ENCODE results near the gene RAE1. TPM values are rescaled to one million over a fixed set of nuclear protein-coding genes. Genes with fewer than 3 reads are reported as not detected.

Gene RAE1
- total and polyA plus RNA-seq, 9 donors: 13.9 to 46.1 (median 20.4) TPM

DNA sequence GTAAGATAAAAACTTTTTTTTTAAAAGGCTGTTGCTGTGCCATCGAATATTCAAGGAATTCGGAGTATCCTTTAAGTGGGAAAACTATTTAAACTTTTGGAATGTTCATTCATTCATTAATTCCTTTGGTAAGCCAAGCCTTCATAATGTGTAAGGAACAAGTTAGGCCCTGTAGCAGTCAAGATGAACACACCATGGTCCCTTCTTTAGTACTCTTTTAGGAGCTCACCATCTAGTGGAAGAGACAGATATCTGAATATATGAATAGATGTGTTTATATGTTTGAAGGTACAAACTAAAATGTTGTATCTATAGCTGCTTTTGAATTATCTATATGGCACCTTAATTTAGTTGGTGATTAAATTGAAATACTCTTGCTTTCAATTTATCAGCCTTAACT lies 15.7 kb upstream of the RAE1 start:
- no peaks in the 10 kb centered on the region for H3K36me3 ChIP-seq
- H3K9me3 ChIP-seq: no peaks in the 10 kb centered on the region
- H3K27ac ChIP-seq: no peak overlapping the region
- H3K4me1 ChIP-seq (ENCODE audit: insufficient read depth): no peaks in the 10 kb centered on the region
- no peak for DNase-seq
- intact Hi-C loops (cut with DNase I): no loop called here
- 41 to 57% (median 43%) methylated on average over 2 of the region's 2 CpGs for WGBS, 3 donors
- TF ChIP-seq POLR2A (IDR thresholded peaks at IDR 0.05) (no peak), EP300 (IDR thresholded peaks at IDR 0.05) (no peak)
- TF ChIP-seq, protein P1, sequence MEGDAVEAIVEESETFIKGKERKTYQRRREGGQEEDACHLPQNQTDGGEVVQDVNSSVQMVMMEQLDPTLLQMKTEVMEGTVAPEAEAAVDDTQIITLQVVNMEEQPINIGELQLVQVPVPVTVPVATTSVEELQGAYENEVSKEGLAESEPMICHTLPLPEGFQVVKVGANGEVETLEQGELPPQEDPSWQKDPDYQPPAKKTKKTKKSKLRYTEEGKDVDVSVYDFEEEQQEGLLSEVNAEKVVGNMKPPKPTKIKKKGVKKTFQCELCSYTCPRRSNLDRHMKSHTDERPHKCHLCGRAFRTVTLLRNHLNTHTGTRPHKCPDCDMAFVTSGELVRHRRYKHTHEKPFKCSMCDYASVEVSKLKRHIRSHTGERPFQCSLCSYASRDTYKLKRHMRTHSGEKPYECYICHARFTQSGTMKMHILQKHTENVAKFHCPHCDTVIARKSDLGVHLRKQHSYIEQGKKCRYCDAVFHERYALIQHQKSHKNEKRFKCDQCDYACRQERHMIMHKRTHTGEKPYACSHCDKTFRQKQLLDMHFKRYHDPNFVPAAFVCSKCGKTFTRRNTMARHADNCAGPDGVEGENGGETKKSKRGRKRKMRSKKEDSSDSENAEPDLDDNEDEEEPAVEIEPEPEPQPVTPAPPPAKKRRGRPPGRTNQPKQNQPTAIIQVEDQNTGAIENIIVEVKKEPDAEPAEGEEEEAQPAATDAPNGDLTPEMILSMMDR (IDR thresholded peaks at IDR 0.05): no peak
- no peak overlapping the region for H3K4me3 ChIP-seq
- no peaks in the 10 kb centered on the region for H3K27me3 ChIP-seq

DNA sequence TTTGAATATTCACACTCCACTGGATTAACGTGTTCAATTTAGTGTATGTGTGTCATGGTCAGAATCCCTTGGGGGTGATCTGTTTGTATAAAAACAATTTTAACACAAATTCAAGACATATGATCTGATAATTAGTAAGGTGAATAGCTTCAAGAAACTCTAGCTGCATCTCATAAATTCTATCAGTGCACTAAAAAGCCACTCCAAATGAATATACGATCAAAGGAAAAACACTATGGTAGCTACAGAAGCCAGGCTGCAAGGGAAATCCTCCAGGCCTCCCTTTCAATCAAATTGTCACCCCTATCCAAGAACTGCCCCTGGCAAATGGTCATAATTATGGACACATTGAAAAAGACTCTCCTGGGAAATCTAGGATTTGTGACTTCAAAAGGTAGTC lies 9.4 kb upstream of the RAE1 start:
- 56 to 75% (median 59%) methylated on average over 2 of the region's 2 CpGs for WGBS, 3 donors
- intact Hi-C loops (cut with DNase I): loop anchor here in 1 of 4 donors (10.0 kb wide), 1 partner anchor 787 kb away; no protein-coding TSS in a partner anchor
- Histone ChIP-seq H3K9me3 (no peaks in the 10 kb centered on the region), H3K4me3 (no peak overlapping the region), H3K4me1 (ENCODE audit: insufficient read depth) (no peaks in the 10 kb centered on the region), H3K36me3 (no peaks in the 10 kb centered on the region), H3K27ac (no peak overlapping the region), H3K27me3 (no peaks in the 10 kb centered on the region)
- no peak for TF ChIP-seq EP300 (IDR thresholded peaks at IDR 0.05)
- TF ChIP-seq, protein P1 (IDR thresholded peaks at IDR 0.05): no peak
- DNase-seq: no peak

DNA sequence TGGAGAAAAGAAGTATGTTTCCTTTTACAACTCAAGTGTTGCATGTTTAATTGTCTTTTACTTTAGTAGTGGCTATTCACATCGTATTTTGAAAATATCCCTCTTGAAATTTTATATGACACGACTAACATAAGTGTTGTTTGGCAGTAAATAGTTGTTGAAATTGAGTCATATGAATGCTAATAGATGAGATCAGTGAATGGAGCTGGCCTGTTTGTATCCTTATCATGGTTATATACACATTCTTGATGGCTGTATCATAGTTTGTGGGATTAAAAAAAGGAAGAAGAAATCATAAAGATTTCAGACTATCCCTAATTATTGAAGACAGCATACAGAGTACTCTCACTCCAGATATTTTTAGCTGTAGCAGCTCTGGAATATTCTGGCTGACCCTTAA lies 8.2 kb upstream of the RAE1 start:
- Histone ChIP-seq H3K27ac (no peak overlapping the region), H3K27me3 (no peaks in the 10 kb centered on the region), H3K4me3 (no peak overlapping the region), H3K36me3 (no peaks in the 10 kb centered on the region), H3K9me3 (no peaks in the 10 kb centered on the region), H3K4me1 (ENCODE audit: insufficient read depth) (no peaks in the 10 kb centered on the region)
- intact Hi-C loops (cut with DNase I): loop anchor here in 1 of 4 donors (10.0 kb wide), 1 partner anchor 788 kb away; no protein-coding TSS in a partner anchor
- no peak for DNase-seq
- 37 to 53% (median 52%) methylated on average over 2 of the region's 2 CpGs for WGBS, 3 donors
- TF ChIP-seq, protein P1 (IDR thresholded peaks at IDR 0.05): no peak
- TF ChIP-seq EP300 (IDR thresholded peaks at IDR 0.05): no peak
- TF ChIP-seq POLR2A (IDR thresholded peaks at IDR 0.05): no peak

DNA sequence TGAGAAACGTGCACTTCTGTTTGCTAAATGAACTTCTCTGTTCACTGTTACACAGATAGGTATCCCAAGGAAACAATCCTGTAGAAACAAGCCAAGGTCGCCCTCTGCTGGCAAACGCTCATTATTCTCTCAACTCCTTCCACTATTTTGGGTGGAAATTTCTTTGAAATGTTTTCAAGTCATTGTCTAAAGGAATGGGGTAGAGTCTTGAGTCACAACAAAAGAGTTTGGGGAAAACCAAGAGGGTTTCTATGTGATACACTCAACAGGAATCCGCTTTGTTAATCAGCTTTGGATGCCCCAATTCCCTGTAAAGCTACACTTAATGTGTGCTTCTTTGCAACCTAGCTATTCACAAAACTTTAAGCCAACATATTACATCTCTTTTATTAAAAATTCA lies 4.6 kb upstream of the RAE1 start:
- WGBS, 3 donors: 0 to 1% (median 0%) methylated on average over 4 of the region's 4 CpGs
- H3K27ac ChIP-seq: no peak overlapping the region
- TF ChIP-seq, protein P1 (IDR thresholded peaks at IDR 0.05): peak; percentile 39 to 69 (median 42)
- TF ChIP-seq POLR2A (IDR thresholded peaks at IDR 0.05): no peak
- no peaks in the 10 kb centered on the region for H3K27me3 ChIP-seq
- no peak overlapping the region for H3K4me3 ChIP-seq
- no peaks in the 10 kb centered on the region for H3K9me3 ChIP-seq
- DNase-seq: peak; percentile 61 to 82 (median 76)
- intact Hi-C loops (cut with DNase I): loop anchor here in 1 of 4 donors (5.0 to 10.0 kb wide), 2 partner anchors 254 to 792 kb away; no protein-coding TSS in a partner anchor
- no peaks in the 10 kb centered on the region for H3K4me1 ChIP-seq (ENCODE audit: insufficient read depth)
- H3K36me3 ChIP-seq: no peaks in the 10 kb centered on the region
